ENCODE measurements around the gene MRPL43. TPM values are rescaled to one million over a fixed set of nuclear protein-coding genes. Genes with fewer than 3 reads are reported as not detected.
A peak's percentile ranks its signal among the peaks of the same experiment; 100 is the strongest.

MRPL43 gene
- total RNA-seq, 1 donor from 2014 or later: 85.4 TPM

GRCh38 chr10:101030496-101031127, 43.3 kb upstream of the MRPL43 start:
- Histone ChIP-seq H3K27me3 (no peaks in the 10 kb centered on the region), H3K36me3 (peaks cover 0 to 13% of the 10 kb centered on the region in 2 donors), H3K27ac (peak overlapping the region; percentile 100), H3K4me3 (peak overlapping the region; percentile 66 to 89), H3K4me1 (peaks cover 45% of the 10 kb centered on the region), H3K9me3 (no peaks in the 10 kb centered on the region)
- no peak for DNase-seq (ENCODE audit: extremely low spot score in 2 of 2)
- TF ChIP-seq CTCF (IDR thresholded peaks at IDR 0.05) (no peak), POLR2AphosphoS5 (IDR thresholded peaks at IDR 0.05; ENCODE audit: insufficient read depth in 1 of 2, low read depth in 1 of 2) (no peak), POLR2A (IDR thresholded peaks at IDR 0.05) (no peak)
- intact Hi-C loops (cut with DNase I): no loop called here

GRCh38 chr10:101029520-101030295, 42.4 kb upstream of the MRPL43 start:
- Histone ChIP-seq H3K9me3 (no peaks in the 10 kb centered on the region), H3K27me3 (no peaks in the 10 kb centered on the region), H3K4me3 (no peak overlapping the region), H3K4me1 (peaks cover 43% of the 10 kb centered on the region), H3K36me3 (peaks cover 0 to 4% of the 10 kb centered on the region in 2 donors), H3K27ac (peak overlapping the region; percentile 2)
- intact Hi-C loops (cut with DNase I): no loop called here
- TF ChIP-seq POLR2AphosphoS5 (IDR thresholded peaks at IDR 0.05; ENCODE audit: insufficient read depth in 1 of 2, low read depth in 1 of 2): no peak
- no peak for DNase-seq (ENCODE audit: extremely low spot score in 2 of 2)

GRCh38 chr10:101028446-101029337, 41.4 kb upstream of the MRPL43 start:
- no peaks in the 10 kb centered on the region for H3K27me3 ChIP-seq
- H3K4me1 ChIP-seq: peaks cover 32% of the 10 kb centered on the region
- H3K9me3 ChIP-seq: no peaks in the 10 kb centered on the region
- H3K36me3 ChIP-seq: no peaks in the 10 kb centered on the region
- peak overlapping the region; percentile 2 for H3K27ac ChIP-seq
- intact Hi-C loops (cut with DNase I): no loop called here
- TF ChIP-seq CTCF (IDR thresholded peaks at IDR 0.05): no peak
- TF ChIP-seq POLR2AphosphoS5 (IDR thresholded peaks at IDR 0.05; ENCODE audit: insufficient read depth in 1 of 2, low read depth in 1 of 2): no peak
- TF ChIP-seq POLR2A (IDR thresholded peaks at IDR 0.05): no peak
- DNase-seq (ENCODE audit: extremely low spot score in 2 of 2): no peak
- H3K4me3 ChIP-seq: no peak overlapping the region

- no peak for TF ChIP-seq POLR2A (IDR thresholded peaks at IDR 0.05)
- TF ChIP-seq CTCF (IDR thresholded peaks at IDR 0.05): no peak
- no peak for TF ChIP-seq POLR2AphosphoS5 (IDR thresholded peaks at IDR 0.05; ENCODE audit: insufficient read depth in 1 of 2, low read depth in 1 of 2)
- no peaks in the 10 kb centered on the region for H3K36me3 ChIP-seq
- intact Hi-C loops (cut with DNase I): no loop called here
These were observed 39.9 kb upstream of the MRPL43 start for GRCh38 chr10:101027106-101027720.

More at GRCh38 chr10:101027106-101027720, 39.9 kb upstream of the MRPL43 start:
- Histone ChIP-seq H3K4me1 (peaks cover 18% of the 10 kb centered on the region), H3K9me3 (no peaks in the 10 kb centered on the region), H3K27ac (no peak overlapping the region), H3K4me3 (no peak overlapping the region), H3K27me3 (no peaks in the 10 kb centered on the region)
- no peak for DNase-seq (ENCODE audit: extremely low spot score in 2 of 2)

Measured in vagina (tissue), 2 donors.